ENCODE data around the gene KCNQ4. TPM values are rescaled to one million over a fixed set of nuclear protein-coding genes. Genes with fewer than 3 reads are reported as not detected.
A peak's percentile ranks its signal among the peaks of the same experiment; 100 is the strongest.

KCNQ4 gene
- polyA plus RNA-seq (2013, experiment 1 of 2) = 0.90 TPM
- polyA plus RNA-seq (2013, experiment 2 of 2) = 1.2 TPM

GRCh38 chr1:40783001-40783905 lies at the start of gene KCNQ4:
Gene KCNQ4 (plus strand): TSS chr1:40783787. CDS start chr1:40784094, 307 bp downstream.
- Histone ChIP-seq H3K4me1 (ENCODE audit: insufficient read depth, low read length) (peaks cover 9% of the 10 kb centered on the region), H3K4me3 (ENCODE audit: low read length) (peak within 1 kb of the TSS; percentile 59), H3K9me3 (ENCODE audit: insufficient read depth, low read depth, low read length) (no peaks in the 10 kb centered on the region), H3K27me3 (ENCODE audit: insufficient read depth, low read length) (peaks cover 37% of the 10 kb centered on the region), H3K9ac (ENCODE audit: low read depth, low read length) (peak within 1 kb of the TSS; percentile 37; the same call in 1 of the 2 replicates), H3K27ac (ENCODE audit: low read depth, low read length) (no peak within 1 kb of the TSS), H3K36me3 (ENCODE audit: insufficient read depth, low read length) (no peaks in the 10 kb centered on the region)
- 2% methylated on average over 58 of the region's 73 CpGs for WGBS

DNA sequence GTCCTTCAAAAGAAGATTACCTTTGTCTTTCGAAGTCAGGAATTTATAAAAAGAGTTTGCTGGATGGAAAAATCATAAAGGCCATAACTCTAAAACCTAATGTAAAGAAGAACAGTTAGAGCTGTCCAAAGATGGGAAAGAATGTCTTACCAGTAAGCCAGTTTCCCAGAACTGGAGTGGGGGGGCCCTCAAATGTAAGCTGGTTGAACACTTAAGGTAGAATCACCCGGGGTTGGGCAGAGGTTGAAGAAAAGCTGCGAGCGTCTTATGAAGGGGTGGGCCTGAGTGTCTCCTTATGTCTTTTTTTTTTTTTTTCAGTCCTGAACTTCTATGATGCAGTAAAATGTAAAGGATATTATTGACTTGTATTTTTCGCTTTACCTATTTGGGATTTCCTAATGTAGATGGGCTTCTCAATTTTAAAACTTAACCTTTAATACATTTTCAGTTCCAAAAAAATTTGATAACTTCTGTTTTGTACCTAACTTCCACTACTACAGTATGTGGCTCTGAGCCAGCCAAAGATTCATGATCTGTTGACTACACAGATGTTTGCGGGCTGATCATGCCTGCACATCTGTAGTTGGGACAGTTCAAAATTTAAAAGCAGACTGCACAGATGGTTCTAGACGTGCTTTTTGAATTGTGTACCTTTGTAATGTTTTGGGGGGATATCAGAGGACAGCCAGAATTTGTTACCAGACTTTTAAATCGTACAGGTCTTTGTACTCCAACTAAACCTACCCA lies 48.5 kb upstream of the KCNQ4 start:
- no peaks in the 10 kb centered on the region for H3K9me3 ChIP-seq (ENCODE audit: insufficient read depth, low read depth, low read length)
- H3K27ac ChIP-seq (ENCODE audit: low read depth, low read length) = no peak overlapping the region
- H3K4me1 ChIP-seq (ENCODE audit: insufficient read depth, low read length) = peaks cover 24% of the 10 kb centered on the region
- 95% methylated on average over 6 of the region's 8 CpGs for WGBS
- H3K27me3 ChIP-seq (ENCODE audit: insufficient read depth, low read length) = no peaks in the 10 kb centered on the region
- no peak overlapping the region for H3K4me3 ChIP-seq (ENCODE audit: low read length)
- peaks cover 20% of the 10 kb centered on the region for H3K36me3 ChIP-seq (ENCODE audit: insufficient read depth, low read length)
- H3K9ac ChIP-seq (ENCODE audit: low read depth, low read length) = no peak overlapping the region

DNA sequence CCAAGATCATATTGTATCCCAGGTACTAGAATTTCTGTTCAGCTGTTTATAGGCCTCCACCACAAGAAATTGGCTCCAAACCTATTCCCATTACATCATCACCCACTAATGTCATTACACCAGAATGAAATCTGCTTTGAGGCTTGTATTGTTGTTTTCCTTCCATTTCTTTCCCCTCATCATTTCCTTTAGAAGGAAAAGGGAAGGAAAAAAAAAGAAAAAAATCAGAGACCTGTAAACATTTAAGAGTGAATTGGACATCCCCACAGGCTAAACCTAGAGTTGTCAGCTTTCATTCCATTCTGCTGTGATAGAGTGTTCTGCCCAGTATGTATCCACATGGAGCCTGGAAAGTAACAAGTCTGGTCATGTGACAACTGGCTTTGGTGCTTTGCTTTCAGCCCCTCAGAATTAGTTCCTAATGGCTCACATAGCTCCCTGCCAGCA lies 47.5 kb upstream of the KCNQ4 start:
- no peak overlapping the region for H3K27ac ChIP-seq (ENCODE audit: low read depth, low read length)
- peaks cover 30% of the 10 kb centered on the region for H3K36me3 ChIP-seq (ENCODE audit: insufficient read depth, low read length)
- H3K9me3 ChIP-seq (ENCODE audit: insufficient read depth, low read depth, low read length) = no peaks in the 10 kb centered on the region
- no peak overlapping the region for H3K9ac ChIP-seq (ENCODE audit: low read depth, low read length)
- no peaks in the 10 kb centered on the region for H3K27me3 ChIP-seq (ENCODE audit: insufficient read depth, low read length)
- peaks cover 24% of the 10 kb centered on the region for H3K4me1 ChIP-seq (ENCODE audit: insufficient read depth, low read length)
- H3K4me3 ChIP-seq (ENCODE audit: low read length) = no peak overlapping the region

DNA sequence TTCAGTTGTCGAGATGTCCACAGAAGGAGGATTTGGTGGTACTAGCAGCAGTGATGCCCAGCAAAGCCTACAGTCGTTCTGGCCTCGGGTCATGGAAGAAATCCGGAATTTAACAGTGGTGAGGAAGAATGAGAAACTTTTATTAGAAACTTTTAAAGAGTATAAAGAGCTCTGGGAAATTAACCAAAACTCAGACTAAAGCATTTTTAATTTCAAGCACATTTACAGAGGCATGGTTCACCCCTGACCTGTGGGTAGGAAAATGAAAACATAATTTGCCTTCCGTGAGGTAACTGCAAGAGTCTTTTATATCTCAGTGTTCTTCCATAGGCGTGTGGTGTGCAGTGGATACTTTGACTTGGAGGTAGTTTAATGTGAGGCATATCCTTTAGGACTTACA lies 44.8 kb upstream of the KCNQ4 start:
- Histone ChIP-seq H3K4me1 (ENCODE audit: insufficient read depth, low read length) (peaks cover 11% of the 10 kb centered on the region; the same call in 1 of the 2 replicates), H3K36me3 (ENCODE audit: insufficient read depth, low read length) (peaks cover 53% of the 10 kb centered on the region), H3K27me3 (ENCODE audit: insufficient read depth, low read length) (no peaks in the 10 kb centered on the region), H3K9ac (ENCODE audit: low read depth, low read length) (no peak overlapping the region), H3K4me3 (ENCODE audit: low read length) (no peak overlapping the region), H3K9me3 (ENCODE audit: insufficient read depth, low read depth, low read length) (no peaks in the 10 kb centered on the region), H3K27ac (ENCODE audit: low read depth, low read length) (no peak overlapping the region)
- WGBS = 96% methylated on average over 6 of the region's 6 CpGs

- WGBS = 95% methylated on average over 2 of the region's 3 CpGs
- Histone ChIP-seq H3K4me3 (ENCODE audit: low read length) (no peak overlapping the region), H3K9ac (ENCODE audit: low read depth, low read length) (no peak overlapping the region), H3K27me3 (ENCODE audit: insufficient read depth, low read length) (no peaks in the 10 kb centered on the region), H3K27ac (ENCODE audit: low read depth, low read length) (no peak overlapping the region), H3K4me1 (ENCODE audit: insufficient read depth, low read length) (peaks cover 11% of the 10 kb centered on the region; the same call in 1 of the 2 replicates), H3K36me3 (ENCODE audit: insufficient read depth, low read length) (peaks cover 53% of the 10 kb centered on the region), H3K9me3 (ENCODE audit: insufficient read depth, low read depth, low read length) (no peaks in the 10 kb centered on the region)
These were observed 44.1 kb upstream of the KCNQ4 start for GRCh38 chr1:40739455-40740008.

DNA sequence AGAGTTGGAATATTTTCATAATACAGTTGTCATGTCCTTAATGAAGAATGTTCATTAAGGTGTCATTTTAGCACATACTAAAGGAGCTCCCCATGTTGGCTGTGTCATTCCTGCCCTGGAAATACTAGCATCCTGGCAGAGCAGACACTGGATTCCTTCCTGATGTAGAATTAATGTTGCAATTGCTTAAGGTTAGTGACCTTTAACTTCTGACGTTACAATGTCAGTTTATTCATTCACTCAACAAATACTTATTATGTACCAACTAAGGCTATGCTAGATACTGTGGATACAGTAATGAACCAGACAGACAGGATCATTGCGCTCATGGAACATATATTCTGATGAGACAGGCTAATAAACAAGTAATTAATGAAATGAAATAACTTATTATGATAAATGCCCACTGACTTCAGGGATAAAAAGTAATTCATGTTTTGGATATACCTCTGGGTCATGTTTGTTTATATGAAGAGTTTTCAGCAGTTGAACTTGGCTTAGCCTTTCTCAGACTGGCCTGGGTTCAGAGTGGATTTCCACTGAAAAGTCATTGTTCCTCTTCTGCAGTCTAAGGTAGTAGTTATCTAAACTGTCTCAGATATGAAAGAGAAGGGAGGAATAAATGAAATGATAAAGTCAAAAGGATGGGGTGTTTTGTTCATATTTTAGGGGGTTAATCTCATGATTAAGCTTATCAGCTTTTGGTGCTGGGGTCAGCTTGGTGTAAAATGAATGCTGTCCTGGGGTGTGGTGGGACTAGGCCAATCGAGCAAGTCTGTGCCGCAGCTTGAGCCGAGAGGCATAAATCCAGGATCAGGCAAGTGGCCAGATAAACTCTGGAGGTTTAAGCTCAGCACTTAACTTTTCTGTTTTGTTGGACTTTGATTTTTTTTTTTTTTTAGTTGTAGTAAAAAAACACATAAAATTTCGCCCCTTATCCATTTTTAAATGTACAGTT lies 43.3 kb upstream of the KCNQ4 start:
- Histone ChIP-seq H3K4me1 (ENCODE audit: insufficient read depth, low read length) (peaks cover 9% of the 10 kb centered on the region; the same call in 1 of the 2 replicates), H3K36me3 (ENCODE audit: insufficient read depth, low read length) (peaks cover 56% of the 10 kb centered on the region)
- 92% methylated on average over 5 of the region's 6 CpGs for WGBS

GRCh38 chr1:40740997-40741736 lies 42.4 kb upstream of the KCNQ4 start:
- Histone ChIP-seq H3K4me3 (ENCODE audit: low read length) (no peak overlapping the region), H3K9ac (ENCODE audit: low read depth, low read length) (no peak overlapping the region), H3K9me3 (ENCODE audit: insufficient read depth, low read depth, low read length) (no peaks in the 10 kb centered on the region), H3K4me1 (ENCODE audit: insufficient read depth, low read length) (peaks cover under 1% of the 10 kb centered on the region; the same call in 1 of the 2 replicates), H3K36me3 (ENCODE audit: insufficient read depth, low read length) (peaks cover 62% of the 10 kb centered on the region), H3K27ac (ENCODE audit: low read depth, low read length) (no peak overlapping the region), H3K27me3 (ENCODE audit: insufficient read depth, low read length) (no peaks in the 10 kb centered on the region)
- WGBS = 99% methylated on average over 6 of the region's 7 CpGs

More for the DNA sequence above, 43.3 kb upstream of the KCNQ4 start:
- no peaks in the 10 kb centered on the region for H3K27me3 ChIP-seq (ENCODE audit: insufficient read depth, low read length)
- no peak overlapping the region for H3K4me3 ChIP-seq (ENCODE audit: low read length)
- H3K9me3 ChIP-seq (ENCODE audit: insufficient read depth, low read depth, low read length) = no peaks in the 10 kb centered on the region
- H3K9ac ChIP-seq (ENCODE audit: low read depth, low read length) = no peak overlapping the region
- H3K27ac ChIP-seq (ENCODE audit: low read depth, low read length) = no peak overlapping the region

DNA sequence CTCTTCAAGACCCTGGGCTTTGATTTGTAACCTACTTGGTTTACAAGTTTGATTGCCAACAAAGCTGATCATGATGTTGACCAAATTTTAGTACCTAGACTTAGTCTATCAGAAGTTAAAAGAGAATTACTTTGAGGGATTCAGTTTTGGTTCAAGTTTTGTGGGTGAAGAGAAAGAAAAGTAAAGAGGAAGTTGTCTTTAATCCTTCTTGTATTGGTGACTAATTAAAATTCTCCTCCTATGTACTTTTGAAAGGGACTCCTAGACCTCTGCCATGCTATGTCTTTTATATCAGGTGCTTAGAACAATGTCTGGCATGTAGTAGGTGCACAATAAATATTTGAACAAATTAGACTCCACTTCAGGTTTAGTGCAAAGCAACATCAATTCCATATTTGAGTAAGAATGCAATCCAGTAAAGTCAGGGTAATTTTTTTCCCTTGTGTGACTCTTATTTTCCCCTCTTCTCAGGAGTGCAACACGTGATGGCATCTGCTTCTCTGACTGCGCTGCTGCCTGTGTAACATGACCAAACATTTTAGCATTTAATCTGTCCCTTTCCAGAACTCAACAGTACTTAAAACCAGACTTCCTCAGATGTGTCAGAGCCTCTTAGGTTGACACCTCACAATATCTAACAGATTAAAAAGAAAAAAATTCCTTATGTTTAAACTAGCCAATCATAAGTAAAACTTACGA lies 41.1 kb upstream of the KCNQ4 start:
- WGBS = 98% methylated on average over 3 of the region's 3 CpGs
- Histone ChIP-seq H3K36me3 (ENCODE audit: insufficient read depth, low read length) (peaks cover 64% of the 10 kb centered on the region), H3K9ac (ENCODE audit: low read depth, low read length) (no peak overlapping the region), H3K27me3 (ENCODE audit: insufficient read depth, low read length) (no peaks in the 10 kb centered on the region), H3K4me1 (ENCODE audit: insufficient read depth, low read length) (no peaks in the 10 kb centered on the region), H3K9me3 (ENCODE audit: insufficient read depth, low read depth, low read length) (no peaks in the 10 kb centered on the region), H3K4me3 (ENCODE audit: low read length) (no peak overlapping the region), H3K27ac (ENCODE audit: low read depth, low read length) (no peak overlapping the region)

DNA sequence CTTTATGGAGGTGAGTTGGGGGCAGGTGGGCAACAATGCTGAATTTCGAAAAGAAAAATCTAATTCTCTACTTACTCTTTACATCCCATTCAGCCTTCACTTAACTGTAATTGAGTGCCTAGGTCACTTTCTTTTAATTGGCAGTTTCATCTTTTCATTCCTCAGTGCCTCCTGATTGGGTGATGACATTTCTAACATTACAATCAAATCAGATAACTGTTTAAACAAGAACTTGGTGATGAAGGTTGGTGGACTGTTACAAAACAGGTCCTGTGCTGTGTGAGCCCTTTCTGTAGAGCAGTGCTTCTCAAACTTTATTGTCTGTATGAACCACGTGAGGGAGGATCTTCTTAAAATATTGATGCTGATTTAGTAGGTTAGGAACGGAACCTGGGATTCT lies 40.1 kb upstream of the KCNQ4 start:
- Histone ChIP-seq H3K27me3 (ENCODE audit: insufficient read depth, low read length) (no peaks in the 10 kb centered on the region), H3K9me3 (ENCODE audit: insufficient read depth, low read depth, low read length) (no peaks in the 10 kb centered on the region), H3K4me1 (ENCODE audit: insufficient read depth, low read length) (no peaks in the 10 kb centered on the region), H3K27ac (ENCODE audit: low read depth, low read length) (no peak overlapping the region), H3K36me3 (ENCODE audit: insufficient read depth, low read length) (peaks cover 69% of the 10 kb centered on the region), H3K4me3 (ENCODE audit: low read length) (no peak overlapping the region), H3K9ac (ENCODE audit: low read depth, low read length) (no peak overlapping the region)
- WGBS = 93% methylated on average over 3 of the region's 3 CpGs

Measured in HUES64 (cell line).